Kidney epithelial cell (primary cell): ENCODE results near the gene AP3S2. TPM values are rescaled to one million over a fixed set of nuclear protein-coding genes. Genes with fewer than 3 reads are reported as not detected.

Source experiments
- DNase-seq: peaks from one replicate; pipeline ENCODE4 v3.0.0-alpha.2; 2010; ENCODE audit warnings: low read depth
- H3K27me3 ChIP-seq: 2 replicates; pipeline ENCODE4 v1.6.0; 2011; ENCODE audit warnings: low read length; ENCODE audit not compliant: control insufficient read depth, insufficient read depth
- H3K36me3 ChIP-seq: 2 replicates; pipeline ENCODE4 v1.5.1; 2011; ENCODE audit warnings: low read length; ENCODE audit not compliant: control insufficient read depth, insufficient read depth
- H3K4me3 ChIP-seq: 2 replicates; pipeline ENCODE4 v1.5.1; 2011; ENCODE audit warnings: low read depth, mild to moderate bottlenecking, control low read depth, low read length
- total RNA-seq: library from RNA; depleted of rRNA; stranded (reverse); fragments of >200 nt; gene quantifications from 2 replicates; pipeline ENCODE4 v1.2.3, GENCODE V29; 2015
- TF ChIP-seq, protein P1 (sequence below): IDR thresholded peaks from 2 replicates; pipeline ENCODE4 v1.5.1; 2011; ENCODE audit warnings: mild to moderate bottlenecking, moderate library complexity, low read length, control low read depth, inconsistent platforms; ENCODE audit not compliant: insufficient read depth, poor library complexity, severe bottlenecking

The AP3S2 gene
- total RNA-seq, 1 donor from 2014 or later: 66.6 TPM

DNA sequence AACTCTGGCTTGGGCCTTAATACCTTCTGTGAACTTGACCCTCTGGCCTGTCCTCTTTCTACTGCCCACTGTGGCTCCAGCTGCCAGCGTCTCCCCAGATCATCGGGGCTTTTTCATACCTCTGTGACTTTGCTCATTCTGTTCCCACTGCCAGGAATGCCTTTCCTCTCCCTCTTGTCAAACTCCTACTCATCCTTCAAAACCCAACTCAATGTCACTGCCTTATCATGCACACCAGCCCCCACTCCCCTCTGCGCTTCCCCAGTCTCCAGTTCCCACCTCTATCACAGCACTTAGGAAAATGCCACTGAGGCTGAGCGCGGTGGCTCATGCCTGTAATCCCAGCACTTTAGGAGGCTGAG, 84.0 kb downstream of the AP3S2 start:
- H3K4me3 ChIP-seq: no peak overlapping the region
- no peak for DNase-seq
- TF ChIP-seq, protein P1, sequence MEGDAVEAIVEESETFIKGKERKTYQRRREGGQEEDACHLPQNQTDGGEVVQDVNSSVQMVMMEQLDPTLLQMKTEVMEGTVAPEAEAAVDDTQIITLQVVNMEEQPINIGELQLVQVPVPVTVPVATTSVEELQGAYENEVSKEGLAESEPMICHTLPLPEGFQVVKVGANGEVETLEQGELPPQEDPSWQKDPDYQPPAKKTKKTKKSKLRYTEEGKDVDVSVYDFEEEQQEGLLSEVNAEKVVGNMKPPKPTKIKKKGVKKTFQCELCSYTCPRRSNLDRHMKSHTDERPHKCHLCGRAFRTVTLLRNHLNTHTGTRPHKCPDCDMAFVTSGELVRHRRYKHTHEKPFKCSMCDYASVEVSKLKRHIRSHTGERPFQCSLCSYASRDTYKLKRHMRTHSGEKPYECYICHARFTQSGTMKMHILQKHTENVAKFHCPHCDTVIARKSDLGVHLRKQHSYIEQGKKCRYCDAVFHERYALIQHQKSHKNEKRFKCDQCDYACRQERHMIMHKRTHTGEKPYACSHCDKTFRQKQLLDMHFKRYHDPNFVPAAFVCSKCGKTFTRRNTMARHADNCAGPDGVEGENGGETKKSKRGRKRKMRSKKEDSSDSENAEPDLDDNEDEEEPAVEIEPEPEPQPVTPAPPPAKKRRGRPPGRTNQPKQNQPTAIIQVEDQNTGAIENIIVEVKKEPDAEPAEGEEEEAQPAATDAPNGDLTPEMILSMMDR: no peak
- H3K27me3 ChIP-seq: peaks cover 9% of the 10 kb centered on the region
- no peaks in the 10 kb centered on the region for H3K36me3 ChIP-seq

- no peak for DNase-seq
- TF ChIP-seq, protein P1: no peak
- Histone ChIP-seq H3K4me3 (no peak overlapping the region), H3K36me3 (no peaks in the 10 kb centered on the region), H3K27me3 (peaks cover 6% of the 10 kb centered on the region)
Measured at GRCh38 chr15:89809093-89809786, 84.6 kb downstream of the AP3S2 start.

- peaks cover 1% of the 10 kb centered on the region for H3K27me3 ChIP-seq
- TF ChIP-seq, protein P1: no peak
- DNase-seq: no peak
- no peaks in the 10 kb centered on the region for H3K36me3 ChIP-seq
- H3K4me3 ChIP-seq: no peak overlapping the region
Measured at GRCh38 chr15:89808160-89808870, 85.5 kb downstream of the AP3S2 start.

DNA sequence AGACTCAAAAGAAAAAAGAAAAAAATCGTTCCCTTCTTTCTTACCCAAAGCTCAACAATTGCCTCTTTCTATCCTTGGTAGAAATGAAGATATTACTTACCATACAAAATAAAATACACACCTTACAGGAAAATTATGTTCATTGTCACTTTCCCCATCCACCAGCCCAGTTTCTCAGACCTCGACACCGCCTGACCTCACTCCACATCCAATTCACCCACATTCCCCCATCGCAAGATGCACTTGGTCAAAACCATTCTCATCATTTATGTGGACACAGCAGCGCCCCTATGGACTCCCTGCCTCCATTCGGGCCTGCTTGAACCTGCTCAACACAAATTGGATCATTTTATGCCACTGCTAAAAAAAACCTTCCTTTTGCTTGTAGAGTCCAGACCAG, 86.1 kb downstream of the AP3S2 start:
- Histone ChIP-seq H3K27me3 (no peaks in the 10 kb centered on the region), H3K4me3 (no peak overlapping the region), H3K36me3 (no peaks in the 10 kb centered on the region)
- DNase-seq: no peak
- TF ChIP-seq, protein P1: no peak

DNA sequence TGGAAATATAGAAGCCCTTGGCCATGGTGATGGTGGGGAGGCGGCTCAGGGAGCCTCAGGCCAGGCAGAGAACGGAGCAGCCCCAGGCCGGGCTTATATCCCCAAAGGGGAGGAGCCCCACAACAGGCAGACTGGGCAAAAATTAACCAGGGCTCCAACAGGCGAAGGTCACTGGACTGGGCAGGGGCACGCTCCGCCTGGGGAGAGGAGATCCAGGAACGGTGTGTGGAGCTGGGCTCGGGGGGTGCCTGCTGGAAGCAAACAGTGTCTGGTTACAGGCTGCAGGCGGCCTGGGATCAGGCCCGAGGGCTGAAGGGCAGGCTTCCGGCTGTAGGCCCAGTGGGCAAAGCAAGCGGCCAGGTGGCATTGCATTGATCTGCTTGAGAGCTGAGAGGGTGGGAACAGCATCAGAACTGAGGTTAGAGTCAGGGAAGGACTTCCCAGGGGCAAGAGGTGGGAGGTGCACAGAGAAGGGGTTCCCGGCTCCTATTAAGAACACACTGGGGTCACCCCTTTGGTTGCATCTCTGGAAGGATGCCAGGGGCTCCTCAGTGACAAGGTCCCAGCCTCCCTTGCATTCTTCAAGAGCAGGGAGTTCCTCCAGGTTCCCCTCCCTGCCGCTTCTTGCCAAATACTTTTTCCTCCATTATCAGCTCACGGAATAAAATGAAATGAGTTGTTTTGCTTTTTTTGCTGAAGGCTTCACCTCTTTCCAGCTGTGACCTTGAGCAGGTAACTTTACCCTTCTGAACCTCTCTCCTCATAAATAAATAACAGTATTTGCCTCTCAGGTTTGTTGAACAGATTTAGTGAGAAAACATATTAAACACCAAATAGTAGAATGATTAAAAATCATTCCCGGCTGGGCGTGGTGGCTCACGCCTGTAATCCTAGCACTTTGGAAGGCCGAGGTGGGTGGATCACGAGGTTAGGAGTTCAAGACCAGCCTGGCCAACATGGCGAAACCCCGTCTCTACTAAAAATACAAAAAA, 86.9 kb downstream of the AP3S2 start:
- TF ChIP-seq, protein P1: no peak
- Histone ChIP-seq H3K4me3 (no peak overlapping the region), H3K27me3 (no peaks in the 10 kb centered on the region), H3K36me3 (no peaks in the 10 kb centered on the region)
- no peak for DNase-seq
